Chondrocyte (in vitro differentiated cells): ENCODE results near the gene RIMKLB. TPM values are rescaled to one million over a fixed set of nuclear protein-coding genes. Genes with fewer than 3 reads are reported as not detected.

Source experiments
- DNase-seq: peaks from one replicate; pipeline ENCODE4 v3.0.0; 2021; ENCODE audit warnings: mixed read lengths, low spot score
- H3K27ac Mint-ChIP-seq: one replicate; pipeline ENCODE4 v1.8.0; 2021; ENCODE audit warnings: mild to moderate bottlenecking, moderate library complexity, mixed read lengths; ENCODE audit not compliant: unreplicated experiment
- H3K27me3 Mint-ChIP-seq: 2 replicates; pipeline ENCODE4 v1.8.0; 2021; ENCODE audit warnings: low read depth, mixed read lengths
- H3K36me3 Mint-ChIP-seq: 2 replicates; pipeline ENCODE4 v1.8.0; 2021; ENCODE audit warnings: low read depth, mixed read lengths
- H3K4me1 Mint-ChIP-seq: 2 replicates; pipeline ENCODE4 v1.8.0; 2021; ENCODE audit warnings: low read depth, mild to moderate bottlenecking, mixed read lengths
- H3K4me3 Mint-ChIP-seq: one replicate; pipeline ENCODE4 v1.8.0; 2021; ENCODE audit warnings: mild to moderate bottlenecking, moderate library complexity, mixed read lengths; ENCODE audit not compliant: unreplicated experiment
- H3K9me3 Mint-ChIP-seq: 2 replicates; pipeline ENCODE4 v1.8.0; 2021; ENCODE audit warnings: low read depth, mixed read lengths
- CTCF ChIP-seq: fragments of 200-600 bp; sonication (generic); IDR thresholded peaks from 2 replicates; pipeline ENCODE4 v1.5.0; 2021; ENCODE audit warnings: antibody characterized with exemption, mild to moderate bottlenecking, moderate library complexity
- long read RNA-seq: library from polyadenylated mRNA; stranded (forward); transcript quantifications from one replicate; pipeline ENCODE4 v2.0.0, GENCODE V29; 2021
- total RNA-seq: library from RNA; stranded (reverse); gene quantifications from 3 replicates; pipeline ENCODE4 v1.2.1, GENCODE V29; 2021

The RIMKLB gene
- total RNA-seq: 42.6 to 55.9 TPM (median 45.4 TPM) in 3 replicates
- long read RNA-seq, full-length matches to known transcripts: 34 of 52 reads
- long read RNA-seq, partial matches to known transcripts: 1 of 52 reads
- long read RNA-seq, other reads (novel, unspliced or antisense): 17 of 52 reads

GRCh38 chr12:8697476-8698131 is at the start of gene RIMKLB:
Gene RIMKLB (plus strand): TSS chr12:8697991. CDS start chr12:8713867, 15,876 bp downstream.
- no peak for DNase-seq
- Mint-ChIP-seq H3K4me3 (peak within 1 kb of the TSS; percentile 94), H3K27ac (peak within 1 kb of the TSS; percentile 98), H3K9me3 (no peaks in the 10 kb centered on the region), H3K27me3 (no peaks in the 10 kb centered on the region), H3K36me3 (peaks cover 2% of the 10 kb centered on the region), H3K4me1 (peaks cover 50% of the 10 kb centered on the region)
- TF ChIP-seq CTCF: no peak

- H3K4me3 Mint-ChIP-seq: no peak overlapping the region
- no peak for TF ChIP-seq CTCF
- no peak for DNase-seq
- H3K36me3 Mint-ChIP-seq: peaks cover 8% of the 10 kb centered on the region
- H3K27ac Mint-ChIP-seq: no peak overlapping the region
- H3K4me1 Mint-ChIP-seq: peaks cover 3% of the 10 kb centered on the region
- H3K27me3 Mint-ChIP-seq: peaks cover 3% of the 10 kb centered on the region
- H3K9me3 Mint-ChIP-seq: no peaks in the 10 kb centered on the region
Measured at GRCh38 chr12:8648576-8649205, 49.1 kb upstream of the RIMKLB start.

GRCh38 chr12:8655421-8655820 is 42.4 kb upstream of the RIMKLB start:
- Mint-ChIP-seq H3K36me3 (peaks cover 6% of the 10 kb centered on the region), H3K4me1 (peaks cover 9% of the 10 kb centered on the region), H3K27me3 (peaks cover 5% of the 10 kb centered on the region), H3K9me3 (no peaks in the 10 kb centered on the region), H3K4me3 (no peak overlapping the region), H3K27ac (no peak overlapping the region)
- no peak for TF ChIP-seq CTCF
- DNase-seq: no peak

GRCh38 chr12:8658346-8658745 is 39.4 kb upstream of the RIMKLB start:
- H3K9me3 Mint-ChIP-seq: no peaks in the 10 kb centered on the region
- peaks cover 4% of the 10 kb centered on the region for H3K27me3 Mint-ChIP-seq
- H3K4me1 Mint-ChIP-seq: peaks cover 9% of the 10 kb centered on the region
- peak overlapping the region; percentile 41 for H3K4me3 Mint-ChIP-seq
- DNase-seq: no peak
- H3K27ac Mint-ChIP-seq: peak overlapping the region; percentile 91
- no peak for TF ChIP-seq CTCF
- H3K36me3 Mint-ChIP-seq: peaks cover 5% of the 10 kb centered on the region

GRCh38 chr12:8661016-8661415 is 36.8 kb upstream of the RIMKLB start:
- no peaks in the 10 kb centered on the region for H3K9me3 Mint-ChIP-seq
- no peak for DNase-seq
- H3K27me3 Mint-ChIP-seq: peaks cover 2% of the 10 kb centered on the region
- peak overlapping the region; percentile 41 for H3K27ac Mint-ChIP-seq
- H3K36me3 Mint-ChIP-seq: peaks cover 2% of the 10 kb centered on the region
- no peak for TF ChIP-seq CTCF
- peak overlapping the region; percentile 35 for H3K4me3 Mint-ChIP-seq
- H3K4me1 Mint-ChIP-seq: peaks cover 23% of the 10 kb centered on the region
